Keratinocyte (primary cell): ENCODE measurements around the gene PRKAB2.

Source experiments
- CTCF ChIP-seq, 3 experiments: IDR thresholded peaks in 1 of 3; conservative IDR thresholded peaks in 1 of 3; optimal IDR thresholded peaks in 1 of 3; 2 replicates in 2 of 3; 3 replicates in 1 of 3; pipeline versions ENCODE3 to v1.5.1; 2011; ENCODE audit warnings: low read length in 3 of 3, mild to moderate bottlenecking in 3 of 3, moderate library complexity in 2 of 3, control low read depth in 1 of 3, inconsistent platforms in 1 of 3; ENCODE audit not compliant: insufficient read depth in 2 of 3; ENCODE audit errors: extremely low read depth in 1 of 3
- EZH2 ChIP-seq: IDR thresholded peaks from one replicate; pipeline ENCODE4 v1.6.1; 2012; ENCODE audit warnings: inconsistent platforms, mild to moderate bottlenecking, low read length, moderate library complexity

- TF ChIP-seq CTCF (optimal IDR thresholded peaks at IDR 0.05 in 1 of 3, IDR thresholded peaks at IDR 0.05 in 1 of 3, conservative IDR thresholded peaks at IDR 0.05 in 1 of 3; ENCODE audit: extremely low read depth in 1 of 3, insufficient read depth in 2 of 3, low read length in 3 of 3) (no peak), EZH2 (no peak)
These were observed 43.3 kb upstream of the PRKAB2 start for GRCh38 chr1:147215540-147215916.
